ENCODE measurements around the gene DNAJC12.
"Not testable (repeated sequence)": the region's sequence is repeated elsewhere in the genome, so short reads cannot be mapped to it uniquely, and the experiment has no call there.

GRCh38 chr10:67780204-67780621, 57.8 kb downstream of the DNAJC12 start:
- TF ChIP-seq CTCF (IDR thresholded peaks at IDR 0.05); TEAD4 (IDR thresholded peaks at IDR 0.05; ENCODE audit: borderline replicate concordance, insufficient read depth); POLR2AphosphoS5 (IDR thresholded peaks at IDR 0.05; ENCODE audit: low read depth, low read length); RAD21 (IDR thresholded peaks at IDR 0.05; ENCODE audit: low read length); EZH2phosphoT487 (IDR thresholded peaks at IDR 0.05; ENCODE audit: borderline replicate concordance, low read depth); GATA2 (CRISPR knock-in tag; IDR thresholded peaks at IDR 0.05); MXI1 (IDR thresholded peaks at IDR 0.05; ENCODE audit: low read depth, low read length); EP300 (IDR thresholded peaks at IDR 0.05; ENCODE audit: borderline replicate concordance in 1 of 2, low read depth in 1 of 2, low read length in 1 of 2); REST (IDR thresholded peaks at IDR 0.05; ENCODE audit: low read depth, low read length): not testable (repeated sequence)
- TF ChIP-seq, protein P1, sequence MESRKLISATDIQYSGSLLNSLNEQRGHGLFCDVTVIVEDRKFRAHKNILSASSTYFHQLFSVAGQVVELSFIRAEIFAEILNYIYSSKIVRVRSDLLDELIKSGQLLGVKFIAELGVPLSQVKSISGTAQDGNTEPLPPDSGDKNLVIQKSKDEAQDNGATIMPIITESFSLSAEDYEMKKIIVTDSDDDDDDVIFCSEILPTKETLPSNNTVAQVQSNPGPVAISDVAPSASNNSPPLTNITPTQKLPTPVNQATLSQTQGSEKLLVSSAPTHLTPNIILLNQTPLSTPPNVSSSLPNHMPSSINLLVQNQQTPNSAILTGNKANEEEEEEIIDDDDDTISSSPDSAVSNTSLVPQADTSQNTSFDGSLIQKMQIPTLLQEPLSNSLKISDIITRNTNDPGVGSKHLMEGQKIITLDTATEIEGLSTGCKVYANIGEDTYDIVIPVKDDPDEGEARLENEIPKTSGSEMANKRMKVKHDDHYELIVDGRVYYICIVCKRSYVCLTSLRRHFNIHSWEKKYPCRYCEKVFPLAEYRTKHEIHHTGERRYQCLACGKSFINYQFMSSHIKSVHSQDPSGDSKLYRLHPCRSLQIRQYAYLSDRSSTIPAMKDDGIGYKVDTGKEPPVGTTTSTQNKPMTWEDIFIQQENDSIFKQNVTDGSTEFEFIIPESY (IDR thresholded peaks at IDR 0.05; ENCODE audit: borderline replicate concordance, low read depth): not testable (repeated sequence)
